T follicular helper cell (primary cell): ENCODE results near the gene ALK.

Source experiments
- DNase-seq: peaks from one replicate; pipeline ENCODE4 v3.0.0-alpha.2; 2020; ENCODE audit warnings: low read depth

ALK gene

GRCh38 chr2:29796446-29796845, 124.9 kb downstream of the ALK start:
- no peak for DNase-seq

DNA sequence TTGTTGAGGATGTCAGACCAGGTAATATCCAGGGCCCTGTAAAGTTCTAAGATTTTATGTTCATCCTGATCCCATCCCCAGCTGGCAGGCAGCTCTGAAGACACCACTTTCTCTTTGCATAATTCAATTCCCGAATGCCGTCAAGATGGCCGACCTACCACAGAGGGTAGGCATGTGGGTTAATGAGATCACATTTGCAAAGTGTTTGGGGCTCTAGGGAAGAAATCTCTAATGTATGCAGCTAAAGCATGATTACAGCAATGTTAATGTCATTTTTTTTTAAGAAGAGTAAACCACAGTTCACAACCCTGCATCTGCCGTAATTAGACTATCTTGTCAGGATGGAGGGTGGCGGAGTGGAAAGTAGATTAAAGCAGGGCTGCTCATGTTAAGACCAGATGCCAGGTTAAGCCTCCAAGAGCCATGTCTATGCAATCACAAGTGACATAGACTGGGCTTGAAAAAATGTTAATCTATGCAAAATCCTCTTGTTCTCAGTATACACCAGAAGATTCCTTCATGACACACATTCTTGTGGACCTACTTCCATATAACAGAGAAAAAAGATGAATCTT, 131.4 kb downstream of the ALK start:
- no peak for DNase-seq

DNA sequence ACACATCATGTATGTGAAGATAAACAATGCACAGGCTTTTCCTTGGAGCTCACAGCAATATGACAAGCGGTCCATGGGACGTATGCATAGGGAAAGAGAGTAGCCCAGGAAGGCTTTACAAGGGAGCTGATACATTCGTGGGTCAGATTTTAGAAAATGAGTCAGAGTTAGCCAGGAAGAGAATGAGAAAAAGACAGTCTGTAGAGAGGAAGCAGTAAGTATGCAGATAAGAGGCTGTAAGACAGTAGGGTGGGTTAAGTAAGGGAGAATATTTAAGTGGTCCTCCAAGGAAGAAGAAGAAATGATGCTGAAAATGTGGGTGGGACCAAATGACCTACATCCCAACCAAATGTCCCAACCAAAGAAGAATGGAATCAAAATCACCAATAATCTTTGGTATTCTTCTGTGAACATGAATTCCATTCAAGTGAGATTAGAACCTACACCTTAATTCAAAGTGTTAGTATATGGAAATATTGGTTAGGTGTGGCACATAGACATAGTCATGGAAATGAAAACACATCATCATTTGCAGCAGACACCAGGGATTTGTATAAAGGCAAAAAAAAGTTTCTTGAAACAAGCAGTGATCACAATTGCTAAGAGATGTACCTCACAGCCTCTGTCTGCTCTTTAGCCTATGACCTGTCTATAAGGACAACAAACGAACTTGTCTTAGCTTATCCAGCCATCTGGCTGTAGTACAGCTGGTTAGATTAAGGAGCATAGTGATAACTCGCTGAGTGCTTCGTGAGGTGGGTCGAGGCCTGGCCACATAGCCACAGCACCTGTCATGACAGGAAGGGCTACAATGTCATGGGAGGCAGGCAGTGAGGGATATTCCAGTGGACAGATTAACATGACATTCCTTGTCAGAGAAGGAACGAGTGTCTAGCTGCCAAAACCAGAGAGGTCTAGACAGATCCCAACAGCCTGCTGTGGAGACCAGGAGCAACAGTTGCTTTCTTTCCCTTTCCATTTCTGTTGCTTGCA, 133.6 kb downstream of the ALK start:
- DNase-seq = no peak

DNA sequence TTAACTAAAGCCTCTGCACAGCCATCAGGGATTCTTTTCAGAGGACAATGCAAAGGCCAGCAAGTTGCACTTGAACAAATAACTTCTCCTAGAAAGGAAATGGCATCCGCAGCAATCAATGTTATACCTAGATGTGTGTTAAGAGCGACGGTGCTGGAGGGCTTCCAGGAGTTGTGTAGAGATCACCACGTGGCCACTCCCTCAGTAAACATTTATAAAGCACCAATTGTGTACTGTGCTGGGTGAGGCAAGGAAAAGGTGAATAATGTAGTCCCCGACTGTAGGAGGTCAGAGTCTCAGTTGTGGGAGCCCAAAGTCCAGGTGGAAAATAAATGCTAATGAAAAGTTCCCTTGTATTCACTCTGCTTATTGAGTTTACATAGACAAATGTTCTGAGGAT, 135.0 kb downstream of the ALK start:
- DNase-seq = no peak

DNA sequence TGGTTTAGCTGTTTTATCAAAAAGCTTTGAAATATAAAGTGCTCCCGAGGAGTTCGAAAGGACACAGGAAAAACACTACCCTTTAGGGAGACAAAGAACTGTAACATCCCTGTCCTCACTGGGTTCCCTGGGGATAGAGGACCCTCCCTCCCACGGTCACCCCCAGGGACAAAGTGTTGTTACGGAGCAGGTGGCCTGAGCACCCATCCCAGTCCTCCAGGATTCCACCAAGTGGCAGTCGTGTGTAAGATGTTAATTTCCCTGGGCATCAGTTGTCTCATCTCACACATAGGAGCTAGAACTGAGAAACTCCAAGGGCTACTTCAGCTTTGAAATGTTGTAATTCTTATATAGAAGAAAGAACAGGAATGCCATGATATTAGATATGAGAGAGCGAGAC, 137.7 kb downstream of the ALK start:
- DNase-seq = no peak

DNA sequence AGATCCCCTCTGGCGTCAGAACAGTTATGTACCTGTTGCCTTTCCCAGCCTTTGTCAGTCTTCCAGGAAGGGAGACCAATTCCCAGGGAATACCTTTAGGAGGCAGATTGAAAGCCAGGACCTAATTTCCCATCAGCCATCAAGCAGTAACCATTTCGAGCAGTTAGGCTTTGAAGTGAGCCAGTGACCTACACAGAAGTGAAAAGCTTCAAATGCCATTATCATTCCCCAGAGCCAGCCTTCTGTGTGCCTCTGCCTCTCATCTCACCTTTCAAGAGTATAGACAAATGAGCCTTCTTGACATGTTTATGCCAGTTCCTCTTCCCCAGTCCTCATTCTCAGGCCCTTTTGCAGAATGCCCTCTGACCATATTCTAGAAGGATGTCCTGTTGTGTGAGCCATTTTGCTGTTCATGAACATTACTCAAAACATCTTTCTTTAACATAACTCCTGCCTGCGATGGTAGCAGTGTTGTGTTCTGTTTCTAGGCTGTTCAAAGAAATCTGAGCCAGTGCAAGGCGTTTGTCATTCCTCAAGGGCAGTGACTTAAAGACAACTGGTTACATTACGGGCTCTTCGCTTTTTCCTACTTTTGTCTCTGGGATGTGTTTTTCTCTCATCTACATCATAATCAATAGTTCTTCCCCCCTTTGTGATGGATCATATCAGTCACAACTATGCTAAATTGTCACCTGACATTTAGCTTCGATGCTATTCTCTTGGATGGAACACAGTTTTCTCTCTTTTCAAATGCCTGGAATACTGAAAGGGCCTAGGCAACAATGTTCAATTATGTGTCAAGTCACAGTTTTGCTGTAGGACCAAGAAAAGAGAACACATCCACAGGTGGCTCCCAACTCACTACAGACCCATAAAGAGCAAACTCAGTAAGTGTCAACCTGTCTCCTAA, 138.6 kb downstream of the ALK start:
- DNase-seq = no peak

GRCh38 chr2:29782087-29782486, 139.3 kb downstream of the ALK start:
- no peak for DNase-seq

GRCh38 chr2:29780906-29781305, 140.5 kb downstream of the ALK start:
- DNase-seq = no peak

- DNase-seq = no peak
These were observed 144.2 kb downstream of the ALK start for GRCh38 chr2:29777161-29777560.

- DNase-seq = no peak
These were observed 145.0 kb downstream of the ALK start for GRCh38 chr2:29776406-29776805.

DNA sequence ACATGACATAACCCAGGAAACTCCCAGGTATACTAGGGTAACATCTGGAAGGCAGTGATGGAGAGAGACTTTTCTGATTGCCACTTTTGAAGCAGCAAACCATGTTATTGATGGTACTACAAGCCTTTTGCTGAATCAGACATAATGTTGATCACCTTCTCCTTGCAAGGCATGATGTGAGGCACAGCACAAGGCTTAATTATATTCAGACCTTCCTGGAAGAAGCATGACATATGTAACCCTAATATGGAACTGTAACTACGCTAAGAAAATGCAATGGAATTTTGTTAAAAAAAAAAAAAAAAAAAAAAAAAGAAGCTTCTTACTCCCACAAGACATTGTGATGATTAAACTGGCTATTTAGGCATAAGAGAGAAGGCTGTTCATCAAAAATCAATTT, 145.4 kb downstream of the ALK start:
- no peak for DNase-seq

GRCh38 chr2:29774624-29775023, 146.8 kb downstream of the ALK start:
- no peak for DNase-seq

- DNase-seq = no peak
These were observed 150.5 kb downstream of the ALK start for GRCh38 chr2:29770846-29771245.

DNA sequence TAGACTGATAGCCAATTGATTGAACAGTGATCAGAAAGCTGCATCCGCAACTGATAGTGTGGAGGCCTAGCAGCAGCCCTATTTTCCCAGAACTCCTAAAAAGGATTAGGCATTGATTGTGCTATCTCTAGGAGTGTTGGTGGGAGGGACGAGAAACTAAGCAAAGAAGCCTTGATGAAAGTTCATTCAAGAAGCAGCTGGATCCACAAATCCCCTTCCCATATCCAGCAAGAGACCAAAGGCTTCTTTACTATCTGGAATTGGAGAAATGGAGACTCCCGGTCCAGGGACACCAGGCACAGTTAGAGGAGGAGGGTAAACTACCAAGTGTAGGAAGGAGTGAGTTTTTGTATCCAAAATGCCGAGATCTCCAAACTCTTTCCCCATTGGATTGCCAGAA, 151.5 kb downstream of the ALK start:
- DNase-seq = no peak

DNA sequence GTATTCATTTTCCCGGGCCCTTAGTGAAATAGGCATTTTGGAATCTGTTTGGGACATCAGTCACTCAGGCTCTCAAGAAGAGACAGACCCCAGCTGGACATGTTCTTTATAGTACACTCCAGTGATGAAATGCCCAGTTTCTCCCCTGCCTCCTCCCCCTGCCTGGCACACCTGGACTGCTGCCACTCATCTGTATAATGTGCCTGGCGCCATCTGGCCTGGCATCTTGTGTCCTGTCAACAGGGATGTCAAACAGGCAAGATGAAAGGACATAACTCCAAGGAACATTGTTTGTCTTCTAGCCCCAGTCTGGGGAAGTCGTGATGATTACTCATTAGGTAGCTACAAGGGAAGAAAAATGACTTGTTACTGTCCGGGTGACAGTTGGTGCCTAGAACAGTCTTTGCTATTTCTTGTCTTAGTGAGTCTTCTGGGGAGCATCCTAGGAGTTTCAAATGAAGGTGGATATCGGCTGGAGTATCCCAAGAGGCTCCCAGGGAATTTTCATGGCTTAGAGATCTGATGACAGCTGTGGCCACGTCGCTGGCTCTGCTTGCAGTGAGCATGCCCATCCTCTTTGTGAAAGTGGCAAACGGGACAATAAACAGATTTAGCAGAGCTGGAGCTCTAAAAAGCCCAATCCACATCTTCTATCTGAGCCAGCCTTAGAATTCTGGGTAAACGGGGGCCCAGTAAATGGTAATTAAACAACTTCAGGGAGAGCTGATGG, 153.6 kb downstream of the ALK start:
- no peak for DNase-seq

DNA sequence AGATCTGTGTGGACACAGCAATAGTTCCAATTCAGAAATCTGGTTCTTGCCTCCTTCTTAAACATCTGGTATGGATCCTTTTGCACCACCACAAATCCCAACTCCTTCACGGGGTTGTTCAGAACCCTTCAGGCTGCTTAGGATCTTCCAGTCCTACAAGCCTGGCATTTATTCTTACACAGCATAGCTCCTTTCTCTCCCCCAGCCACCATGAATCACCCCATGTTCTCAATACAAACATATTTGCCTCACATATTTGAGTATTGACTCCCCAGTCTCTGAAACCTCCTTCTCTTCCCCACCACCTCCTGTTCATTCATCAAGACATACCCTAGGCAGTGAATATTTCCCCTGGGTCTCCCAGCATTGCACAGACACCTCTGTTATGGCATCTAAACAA, 155.2 kb downstream of the ALK start:
- DNase-seq = no peak

- DNase-seq = no peak
These were observed 155.7 kb downstream of the ALK start for GRCh38 chr2:29765721-29766120.

DNA sequence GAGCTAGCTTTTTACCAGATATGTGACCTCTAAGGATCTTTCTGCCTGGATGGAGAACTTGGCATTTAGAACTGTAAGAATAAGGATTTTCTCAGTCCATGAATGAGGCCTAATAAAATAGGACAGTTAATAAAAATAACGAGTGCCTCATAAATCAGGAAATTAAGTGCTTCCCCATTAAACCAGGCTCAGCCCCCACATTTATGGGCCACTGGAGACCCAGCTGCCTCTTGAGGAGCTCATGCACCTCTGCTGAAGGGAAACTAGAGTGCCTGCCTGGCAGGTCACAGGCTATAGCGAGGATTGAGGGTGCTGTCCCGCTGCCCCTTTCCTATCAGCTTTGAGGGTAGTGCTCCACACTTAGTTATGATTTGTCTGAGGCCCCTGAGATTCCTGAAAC, 158.0 kb downstream of the ALK start:
- DNase-seq = no peak

GRCh38 chr2:29762239-29762638, 159.1 kb downstream of the ALK start:
- no peak for DNase-seq

- no peak for DNase-seq
These were observed 160.1 kb downstream of the ALK start for GRCh38 chr2:29761278-29761677.

- no peak for DNase-seq
These were observed 161.4 kb downstream of the ALK start for GRCh38 chr2:29760008-29760407.

- DNase-seq = no peak
These were observed 162.0 kb downstream of the ALK start for GRCh38 chr2:29759360-29759759.
